ENCODE results near the gene BCAR1.

- TF ChIP-seq CTCF (IDR thresholded peaks at IDR 0.05) = no peak
- no peak for TF ChIP-seq ZFX (IDR thresholded peaks at IDR 0.05; ENCODE audit: borderline replicate concordance)
These were observed 61.7 kb downstream of the BCAR1 start for GRCh38 chr16:75189638-75190245.

Measured in 22Rv1 (cell line).